Panc1 (cell line): ENCODE measurements around the gene OSBPL10. TPM values are rescaled to one million over a fixed set of nuclear protein-coding genes. Genes with fewer than 3 reads are reported as not detected.

Source experiments
- ATAC-seq: fragments of 200-7000 bp; cut with Tn5 transposase; 2 replicates; pipeline ENCODE4 v1.9.1; 2020; ENCODE audit warnings: mild to moderate bottlenecking, moderate library complexity
- BruUV-seq: library from RNA; stranded (reverse); fragments of 400-500 nt; replicated peaks from 2 replicates; lab custom pipeline; 2021; lab: Mats Ljungman, UMichigan
- CTCF ChIA-PET: fragments of 300-600 bp; sonication (Branson Sonifier 250); formaldehyde crosslinking; loops from one replicate; lab custom pipeline; 2022; ENCODE audit warnings: antibody characterized with exemption; lab: Charles Lee
- POLR2A ChIA-PET: fragments of 300-600 bp; sonication (Branson Sonifier 250); formaldehyde crosslinking; loops from one replicate; lab custom pipeline; 2022; ENCODE audit warnings: antibody characterized with exemption; lab: Charles Lee
- DNase-seq: peaks from one replicate; pipeline ENCODE4 v3.0.0-alpha.2; 2010; ENCODE audit warnings: low read depth, low spot score
- H3K27ac ChIP-seq: 2 replicates; pipeline ENCODE4 v1.5.1; 2011; ENCODE audit warnings: mild to moderate bottlenecking, low read length, inconsistent platforms
- H3K27me3 ChIP-seq: fragments of 200-500 bp; sonication (Bioruptor generic); 2 replicates; pipeline ENCODE4 v1.6.0; 2014; ENCODE audit warnings: low read length, inconsistent platforms; ENCODE audit not compliant: control insufficient read depth, insufficient read depth
- H3K36me3 ChIP-seq: fragments of 200-500 bp; sonication (Bioruptor generic); 2 replicates; pipeline ENCODE4 v1.5.1; 2014; ENCODE audit warnings: inconsistent platforms, mild to moderate bottlenecking, low read length, moderate library complexity; ENCODE audit not compliant: control insufficient read depth, insufficient read depth
- H3K4me1 ChIP-seq: 2 replicates; pipeline ENCODE4 v1.5.1; 2011; ENCODE audit warnings: inconsistent platforms, mild to moderate bottlenecking, low read length, moderate library complexity; ENCODE audit not compliant: control insufficient read depth, insufficient read depth
- H3K4me3 ChIP-seq, 2 experiments: 2 replicates each; pipeline ENCODE4 v1.5.1; 2011 to 2012; ENCODE audit warnings: low read depth in 2 of 2, low read length in 2 of 2, mild to moderate bottlenecking in 2 of 2, inconsistent platforms in 1 of 2, moderate library complexity in 1 of 2
- H3K9me3 ChIP-seq: fragments of 200-500 bp; sonication (Bioruptor generic); 2 replicates; pipeline ENCODE4 v1.5.1; 2014; ENCODE audit warnings: low read depth, mild to moderate bottlenecking, inconsistent platforms, low read length, moderate library complexity; ENCODE audit not compliant: control insufficient read depth, insufficient read depth
- POLR2AphosphoS5 ChIP-seq: IDR thresholded peaks from 2 replicates; pipeline ENCODE4 v1.6.1; 2012; ENCODE audit warnings: mild to moderate bottlenecking, low read depth, low read length, moderate library complexity
- SIN3A ChIP-seq: IDR thresholded peaks from 2 replicates; pipeline ENCODE4 v1.6.1; 2012; ENCODE audit warnings: low read depth, mild to moderate bottlenecking, low read length, moderate library complexity, borderline replicate concordance; ENCODE audit not compliant: insufficient read depth
- TCF7L2 ChIP-seq: IDR thresholded peaks from 2 replicates; pipeline ENCODE4 v1.6.1; 2011; ENCODE audit warnings: mild to moderate bottlenecking, low read depth, low read length, inconsistent platforms
- in situ Hi-C: cut with HindIII; loops from 2 replicates; pipeline ENCODE4 v1.10.0; 2016; ENCODE audit warnings: low sequenced_read_pairs, low pct_unique_long_range_greater_than_20kb
- intact Hi-C: fragments of 100-400 bp; cut with micrococcal nuclease; formaldehyde crosslinking; loops from one replicate; pipeline ENCODE4 v1.10.0; 2022; ENCODE audit not compliant: unreplicated experiment
- total RNA-seq: library from RNA; stranded (reverse); gene quantifications from one replicate; pipeline ENCODE4 v1.2.1, GENCODE V29; 2021; ENCODE audit not compliant: unreplicated experiment
- TF ChIP-seq, protein P1 (sequence below): fragments of 450-650 bp; IDR thresholded peaks from 2 replicates; pipeline ENCODE4 v1.5.1; 2017; ENCODE audit warnings: mild to moderate bottlenecking
- TF ChIP-seq, protein P2 (sequence below), 2 experiments: IDR thresholded peaks; 2 replicates each; pipeline ENCODE4 v1.6.1; 2011 to 2012; ENCODE audit warnings: low read depth in 2 of 2, control low read depth in 1 of 2, low read length in 1 of 2, mild to moderate bottlenecking in 1 of 2, moderate library complexity in 1 of 2; ENCODE audit not compliant: insufficient read depth in 1 of 2

Gene OSBPL10
- total RNA-seq, 1 experiment from 2014 or later: 88.1 TPM

DNA sequence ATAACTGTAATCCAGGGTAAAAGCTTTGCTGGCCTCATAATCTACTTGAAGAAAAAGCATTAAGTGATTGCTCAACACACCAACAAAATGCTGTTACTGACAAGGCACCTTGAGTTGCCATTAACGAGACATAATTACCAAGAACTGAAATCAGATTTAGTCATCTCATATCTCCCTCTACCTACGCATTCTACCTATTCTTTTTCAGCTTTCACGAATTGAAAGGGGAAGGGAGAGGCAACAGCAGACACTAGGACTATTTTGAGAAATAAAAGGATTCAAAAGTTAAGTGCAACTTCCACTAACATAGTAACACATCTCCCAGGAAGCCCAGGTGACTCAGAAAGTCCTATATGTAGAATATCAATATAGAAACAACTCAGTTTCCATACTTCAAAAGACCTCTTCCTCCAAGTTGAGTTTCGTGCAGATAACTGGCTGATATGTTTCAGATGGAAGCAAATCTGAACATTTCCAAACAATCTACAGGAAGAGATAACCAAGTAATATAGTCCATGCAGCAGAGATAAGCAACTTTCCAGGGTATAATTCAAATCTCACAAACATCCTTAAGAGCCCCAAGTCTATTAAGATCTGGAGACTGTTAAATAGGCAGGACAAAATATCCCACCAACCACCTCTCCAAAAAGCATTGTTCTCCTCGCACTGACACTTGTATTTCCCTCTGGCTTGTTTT, 1.9 kb downstream of the OSBPL10 start:
- Histone ChIP-seq H3K27me3 (no peaks in the 10 kb centered on the region), H3K4me3 (peak overlapping the region; percentile 63 to 83), H3K4me1 (peaks cover 48% of the 10 kb centered on the region), H3K9me3 (no peaks in the 10 kb centered on the region), H3K27ac (peak overlapping the region; percentile 99), H3K36me3 (no peaks in the 10 kb centered on the region)
- intact Hi-C loops: no loop called here
- ChIA-PET CTCF (no interaction called here), POLR2A (no interaction called here)
- no TSS peak for BruUV-seq
- ATAC-seq (no peak), DNase-seq (no peak)
- in situ Hi-C loops: no loop called here
- peak; percentile 3; the same call in 1 of the 2 replicates for TF ChIP-seq TCF7L2
- TF ChIP-seq, protein P1, sequence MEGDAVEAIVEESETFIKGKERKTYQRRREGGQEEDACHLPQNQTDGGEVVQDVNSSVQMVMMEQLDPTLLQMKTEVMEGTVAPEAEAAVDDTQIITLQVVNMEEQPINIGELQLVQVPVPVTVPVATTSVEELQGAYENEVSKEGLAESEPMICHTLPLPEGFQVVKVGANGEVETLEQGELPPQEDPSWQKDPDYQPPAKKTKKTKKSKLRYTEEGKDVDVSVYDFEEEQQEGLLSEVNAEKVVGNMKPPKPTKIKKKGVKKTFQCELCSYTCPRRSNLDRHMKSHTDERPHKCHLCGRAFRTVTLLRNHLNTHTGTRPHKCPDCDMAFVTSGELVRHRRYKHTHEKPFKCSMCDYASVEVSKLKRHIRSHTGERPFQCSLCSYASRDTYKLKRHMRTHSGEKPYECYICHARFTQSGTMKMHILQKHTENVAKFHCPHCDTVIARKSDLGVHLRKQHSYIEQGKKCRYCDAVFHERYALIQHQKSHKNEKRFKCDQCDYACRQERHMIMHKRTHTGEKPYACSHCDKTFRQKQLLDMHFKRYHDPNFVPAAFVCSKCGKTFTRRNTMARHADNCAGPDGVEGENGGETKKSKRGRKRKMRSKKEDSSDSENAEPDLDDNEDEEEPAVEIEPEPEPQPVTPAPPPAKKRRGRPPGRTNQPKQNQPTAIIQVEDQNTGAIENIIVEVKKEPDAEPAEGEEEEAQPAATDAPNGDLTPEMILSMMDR: no peak

- in situ Hi-C loops (no loop called here), intact Hi-C loops (no loop called here)
- POLR2A ChIA-PET: no interaction called here
- Histone ChIP-seq H3K27ac (peak overlapping the region; percentile 99), H3K36me3 (no peaks in the 10 kb centered on the region), H3K4me3 (peak overlapping the region; percentile 63 to 83), H3K27me3 (no peaks in the 10 kb centered on the region), H3K4me1 (peaks cover 54% of the 10 kb centered on the region), H3K9me3 (no peaks in the 10 kb centered on the region)
- CTCF ChIA-PET: interaction anchor here (0.6 kb wide), 1 partner anchor 9 kb away, joined by 3 read pairs; no protein-coding TSS in a partner anchor
- no peak for ATAC-seq
- BruUV-seq: no TSS peak
- no peak for TF ChIP-seq SIN3A
- TF ChIP-seq TCF7L2: peak; percentile 21; the same call in 1 of the 2 replicates
- peak; percentile 38; the same call in 1 of the 2 replicates for TF ChIP-seq POLR2AphosphoS5
- DNase-seq: no peak
Measured at GRCh38 chr3:31978553-31978952, 2.5 kb downstream of the OSBPL10 start.

DNA sequence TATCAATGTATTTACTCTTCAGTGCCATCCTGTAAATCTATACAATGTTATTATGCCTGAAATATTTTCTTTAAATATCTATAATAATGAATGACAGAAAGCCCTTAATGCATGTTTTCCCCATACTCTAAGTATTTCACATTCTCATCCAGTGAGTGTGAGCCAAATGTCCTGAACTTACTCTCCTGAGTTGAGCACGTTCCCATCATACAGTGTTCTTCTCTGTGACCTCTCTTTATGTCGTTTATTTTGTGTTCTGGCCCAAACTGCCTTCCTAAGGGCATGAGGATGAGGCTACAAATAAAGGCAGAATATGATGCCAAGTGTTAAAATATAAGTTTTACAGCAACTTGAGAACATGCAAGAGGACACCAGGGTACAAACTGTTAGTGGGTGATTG, 3.3 kb downstream of the OSBPL10 start:
- H3K4me3 ChIP-seq: peak overlapping the region; percentile 63 to 83; a peak in 3 of 4 replicates
- no peaks in the 10 kb centered on the region for H3K9me3 ChIP-seq
- ChIA-PET CTCF (interaction anchor here (0.6 kb wide), 1 partner anchor 8 kb away, joined by 3 read pairs; no protein-coding TSS in a partner anchor), POLR2A (no interaction called here)
- no peaks in the 10 kb centered on the region for H3K36me3 ChIP-seq
- no peak for TF ChIP-seq POLR2AphosphoS5
- in situ Hi-C loops: no loop called here
- DNase-seq: no peak
- BruUV-seq: no TSS peak
- H3K27me3 ChIP-seq: no peaks in the 10 kb centered on the region
- H3K4me1 ChIP-seq: peaks cover 58% of the 10 kb centered on the region
- intact Hi-C loops: no loop called here
- ATAC-seq: no peak
- peak overlapping the region; percentile 99 for H3K27ac ChIP-seq

- intact Hi-C loops: no loop called here
- Histone ChIP-seq H3K4me3 (no peak overlapping the region), H3K9me3 (no peaks in the 10 kb centered on the region), H3K36me3 (no peaks in the 10 kb centered on the region), H3K27me3 (no peaks in the 10 kb centered on the region), H3K27ac (peak overlapping the region; percentile 99), H3K4me1 (peaks cover 64% of the 10 kb centered on the region)
- no TSS peak for BruUV-seq
- no peak for DNase-seq
- CTCF ChIA-PET: no interaction called here
- in situ Hi-C loops: no loop called here
- POLR2A ChIA-PET: no interaction called here
- ATAC-seq: no peak
- TF ChIP-seq, protein P2, sequence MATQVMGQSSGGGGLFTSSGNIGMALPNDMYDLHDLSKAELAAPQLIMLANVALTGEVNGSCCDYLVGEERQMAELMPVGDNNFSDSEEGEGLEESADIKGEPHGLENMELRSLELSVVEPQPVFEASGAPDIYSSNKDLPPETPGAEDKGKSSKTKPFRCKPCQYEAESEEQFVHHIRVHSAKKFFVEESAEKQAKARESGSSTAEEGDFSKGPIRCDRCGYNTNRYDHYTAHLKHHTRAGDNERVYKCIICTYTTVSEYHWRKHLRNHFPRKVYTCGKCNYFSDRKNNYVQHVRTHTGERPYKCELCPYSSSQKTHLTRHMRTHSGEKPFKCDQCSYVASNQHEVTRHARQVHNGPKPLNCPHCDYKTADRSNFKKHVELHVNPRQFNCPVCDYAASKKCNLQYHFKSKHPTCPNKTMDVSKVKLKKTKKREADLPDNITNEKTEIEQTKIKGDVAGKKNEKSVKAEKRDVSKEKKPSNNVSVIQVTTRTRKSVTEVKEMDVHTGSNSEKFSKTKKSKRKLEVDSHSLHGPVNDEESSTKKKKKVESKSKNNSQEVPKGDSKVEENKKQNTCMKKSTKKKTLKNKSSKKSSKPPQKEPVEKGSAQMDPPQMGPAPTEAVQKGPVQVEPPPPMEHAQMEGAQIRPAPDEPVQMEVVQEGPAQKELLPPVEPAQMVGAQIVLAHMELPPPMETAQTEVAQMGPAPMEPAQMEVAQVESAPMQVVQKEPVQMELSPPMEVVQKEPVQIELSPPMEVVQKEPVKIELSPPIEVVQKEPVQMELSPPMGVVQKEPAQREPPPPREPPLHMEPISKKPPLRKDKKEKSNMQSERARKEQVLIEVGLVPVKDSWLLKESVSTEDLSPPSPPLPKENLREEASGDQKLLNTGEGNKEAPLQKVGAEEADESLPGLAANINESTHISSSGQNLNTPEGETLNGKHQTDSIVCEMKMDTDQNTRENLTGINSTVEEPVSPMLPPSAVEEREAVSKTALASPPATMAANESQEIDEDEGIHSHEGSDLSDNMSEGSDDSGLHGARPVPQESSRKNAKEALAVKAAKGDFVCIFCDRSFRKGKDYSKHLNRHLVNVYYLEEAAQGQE (IDR thresholded peaks at IDR 0.05; ENCODE audit: insufficient read depth in 1 of 2, low read depth in 2 of 2, low read length in 1 of 2): no peak
- no peak for TF ChIP-seq TCF7L2
- TF ChIP-seq POLR2AphosphoS5: no peak
- no peak for TF ChIP-seq SIN3A
- TF ChIP-seq, protein P1: no peak
Measured at GRCh38 chr3:31976302-31976701, 4.8 kb downstream of the OSBPL10 start.
